Right cardiac atrium (tissue), 5 donors: ENCODE results near the gene COL5A1. TPM values are rescaled to one million over a fixed set of nuclear protein-coding genes. Genes with fewer than 3 reads are reported as not detected.

Experiments
- ATAC-seq, 2 donors: fragments of 200-7000 bp; cut with Tn5 transposase; one replicate each; pipeline versions ENCODE4 v1.8.0 to v1.9.1; 2020; ENCODE audit warnings: moderate library complexity in 2 of 2, mild to moderate bottlenecking in 1 of 2
- DNase-seq, 3 donors: peaks; one replicate each; pipeline ENCODE4 v3.0.0-alpha.2; 2020
- H3K27ac ChIP-seq: one replicate; pipeline ENCODE4 v1.5.1; 2013; ENCODE audit warnings: mild to moderate bottlenecking, low read length, control low read depth, moderate library complexity
- H3K27me3 ChIP-seq: one replicate; pipeline ENCODE4 v1.6.1; 2013; ENCODE audit not compliant: control insufficient read depth, insufficient read depth
- H3K4me1 ChIP-seq: one replicate; pipeline ENCODE4 v1.6.1; 2013; ENCODE audit warnings: low read length; ENCODE audit not compliant: control insufficient read depth, insufficient read depth
- H3K4me3 ChIP-seq: one replicate; pipeline ENCODE4 v1.5.1; 2013; ENCODE audit warnings: low read length, control low read depth
- H3K9me3 ChIP-seq: one replicate; pipeline ENCODE4 v1.6.1; 2013; ENCODE audit warnings: low read length; ENCODE audit not compliant: control insufficient read depth
- WGBS: extraction: QIAGEN DNeasy Blood & Tissue Kit; methylation state at CpG from one replicate; pipeline ENCODE4 v1.1.7; 2013; 5-methylcytosine and 5-hydroxymethylcytosine counted together
- intact Hi-C, 4 donors: fragments of 100-400 bp; cut with DNase I; formaldehyde crosslinking; loops; one replicate each; pipeline versions ENCODE4 v1.11.0 to v1.14.0; 2022 to 2023
- polyA plus RNA-seq: library from polyadenylated mRNA; stranded (reverse); fragments of 200-250 nt; gene quantifications from one replicate; pipeline ENCODE4 v1.2.3, GENCODE V29; 2013
- total RNA-seq, 4 donors: library from RNA; stranded (reverse); fragmentation: NEBNext Ultra II Directional; extraction: Animal tissue kit (Norgen Biotek cat#: 25700); gene quantifications; one replicate each; pipeline ENCODE4 v1.2.1, GENCODE V29; 2021
- donor health status: healthy with polysubstance abuse.
- donor health status: DM: no; HTN: yes; CAD: no.
- donor health status: DM: no; HTN: no; CAD: no.
- donor health status: DM: no; HTN: yes; CAD: no; lungs with severe emphysema.
- donor health status: DM: yes; HTN: yes; CAD: no.

The COL5A1 gene
- total and polyA plus RNA-seq, 5 donors = 15.4 to 35.8 (median 22.7) TPM

DNA sequence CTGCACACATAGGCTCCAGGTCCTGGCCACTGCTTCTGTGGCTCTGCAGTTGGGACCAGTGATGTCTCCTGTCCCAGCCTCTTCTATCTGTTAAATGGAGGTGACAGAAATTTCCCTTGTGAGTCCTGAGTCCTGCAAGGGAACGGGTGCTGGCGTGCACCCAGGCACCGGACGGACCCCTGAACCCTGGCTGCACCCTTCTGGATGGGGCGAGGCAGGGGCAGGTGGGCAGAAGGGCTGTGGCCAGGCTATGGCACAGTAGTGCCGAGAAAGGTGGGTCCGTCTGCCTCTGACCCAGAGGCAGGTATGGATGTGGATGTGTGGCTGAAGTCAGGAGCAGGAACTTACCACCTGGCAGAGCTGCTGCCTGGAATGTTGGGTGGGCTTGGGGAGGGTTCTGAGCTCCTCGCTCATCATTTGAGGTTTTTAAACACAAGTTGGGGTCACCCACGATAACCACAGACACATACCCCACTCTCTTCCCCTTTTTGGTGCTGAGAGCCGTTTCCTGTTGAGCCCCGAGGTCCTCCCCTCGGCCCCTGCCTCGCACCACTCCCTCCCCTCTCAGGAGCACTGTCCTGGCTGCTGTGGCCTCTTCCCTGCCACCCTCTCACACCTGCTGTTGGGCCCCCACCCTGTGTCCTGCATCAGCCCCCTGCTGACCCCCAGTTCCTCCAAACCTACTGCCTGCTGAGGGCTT lies 82.0 kb downstream of the COL5A1 start:
- peak overlapping the region; percentile 2 for H3K27ac ChIP-seq
- no peak overlapping the region for H3K4me3 ChIP-seq
- no peaks in the 10 kb centered on the region for H3K27me3 ChIP-seq
- no peaks in the 10 kb centered on the region for H3K9me3 ChIP-seq
- no peak for ATAC-seq
- peak in 2 of 3 donors; percentile 39 to 53 for DNase-seq
- intact Hi-C loops = no loop called here
- H3K4me1 ChIP-seq = no peaks in the 10 kb centered on the region
- 73% methylated on average over 13 of the region's 13 CpGs for WGBS

DNA sequence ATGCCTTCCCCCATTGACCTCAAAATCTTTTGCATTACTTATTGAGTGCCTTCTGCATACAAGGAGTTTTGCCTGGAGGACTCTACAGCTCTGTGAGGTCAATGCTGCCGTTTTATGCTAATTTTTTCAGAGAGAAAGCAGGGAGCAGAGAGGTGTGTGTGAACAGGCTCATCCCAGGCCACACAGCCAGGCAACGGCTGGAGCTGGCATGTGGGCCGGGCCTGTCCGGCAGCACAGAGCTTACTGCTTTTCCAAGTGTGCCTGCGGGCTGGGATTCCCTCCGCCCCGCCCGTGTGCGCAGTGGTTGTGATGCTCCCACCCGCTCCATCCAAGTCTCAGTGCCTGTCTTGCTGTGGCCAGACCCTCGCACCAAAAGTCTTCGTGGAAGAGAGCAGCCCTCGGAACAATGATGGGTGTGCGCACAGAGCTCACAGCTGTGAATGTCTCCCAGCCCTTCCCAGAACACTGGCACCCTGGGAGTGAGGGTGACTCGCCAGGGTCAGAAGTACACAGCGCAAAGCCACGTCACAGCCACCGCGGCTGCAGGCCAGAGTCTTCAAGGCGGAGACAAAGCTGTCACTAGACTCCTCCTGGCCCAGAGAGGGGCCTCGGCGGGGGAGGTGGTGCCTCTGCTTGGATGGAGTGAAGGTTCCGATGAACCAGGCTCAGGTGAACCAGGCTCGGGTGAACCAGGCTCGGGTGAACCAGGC lies 82.8 kb downstream of the COL5A1 start:
- DNase-seq = peak; percentile 86 to 92 (median 90)
- no peaks in the 10 kb centered on the region for H3K27me3 ChIP-seq
- peak; percentile 70 to 77 for ATAC-seq
- no peaks in the 10 kb centered on the region for H3K9me3 ChIP-seq
- 68% methylated on average over 25 of the region's 25 CpGs for WGBS
- H3K27ac ChIP-seq = peak overlapping the region; percentile 2
- intact Hi-C loops = no loop called here
- no peaks in the 10 kb centered on the region for H3K4me1 ChIP-seq
- H3K4me3 ChIP-seq = no peak overlapping the region

DNA sequence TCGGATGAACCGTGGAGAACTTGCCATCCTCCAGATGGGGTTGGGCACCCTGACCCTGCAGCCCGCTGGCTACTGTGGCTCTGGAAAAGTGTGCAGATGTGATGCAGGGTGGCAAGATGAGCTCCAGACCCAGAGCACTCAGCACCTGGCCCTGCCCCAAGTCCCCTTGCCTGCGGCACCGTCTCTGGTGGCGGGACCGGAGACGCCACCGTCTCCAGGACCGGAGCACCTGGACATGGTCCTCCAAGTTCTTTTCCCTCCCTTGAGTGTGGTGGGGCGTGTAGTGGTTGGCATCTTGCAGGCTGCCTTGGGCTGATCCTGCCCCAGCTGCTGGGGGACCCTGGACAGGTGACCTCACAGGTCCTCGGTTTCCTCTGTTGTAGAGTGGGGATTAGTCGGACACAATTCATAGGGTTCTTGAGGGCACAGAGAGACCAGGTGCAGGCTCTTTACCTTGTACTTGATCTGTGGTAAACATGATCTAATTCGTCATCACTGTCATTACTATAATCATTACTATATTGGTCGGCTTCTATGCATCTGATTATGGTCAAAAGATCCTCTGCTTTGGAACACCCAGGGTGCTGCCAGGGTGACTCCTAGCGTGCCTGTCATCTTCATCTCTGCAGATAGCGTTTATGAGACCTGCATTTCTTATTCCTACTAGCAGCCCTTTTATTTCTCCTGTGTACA lies 83.5 kb downstream of the COL5A1 start:
- Histone ChIP-seq H3K27me3 (no peaks in the 10 kb centered on the region), H3K27ac (no peak overlapping the region), H3K4me3 (no peak overlapping the region), H3K4me1 (no peaks in the 10 kb centered on the region), H3K9me3 (no peaks in the 10 kb centered on the region)
- DNase-seq (no peak), ATAC-seq (no peak)
- 86% methylated on average over 17 of the region's 17 CpGs for WGBS
- intact Hi-C loops = no loop called here

DNA sequence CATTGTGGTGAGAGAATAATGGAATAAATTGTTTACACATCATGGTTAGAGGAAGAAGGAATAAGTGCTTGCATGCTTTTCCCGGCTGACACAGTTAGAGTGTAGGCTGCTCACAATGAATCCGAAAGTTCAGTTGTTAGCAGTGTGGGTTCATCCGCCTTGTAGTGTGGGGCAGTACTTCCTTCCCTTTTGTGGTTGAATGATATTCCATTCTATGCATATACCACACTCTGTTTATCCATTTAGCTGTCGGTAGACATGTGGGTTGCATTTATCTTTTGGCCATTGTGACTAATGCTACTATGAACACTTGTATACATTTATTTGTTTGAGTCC lies 84.0 kb downstream of the COL5A1 start:
- no peaks in the 10 kb centered on the region for H3K9me3 ChIP-seq
- DNase-seq (peak in 1 of 3 donors; percentile 3), ATAC-seq (no peak)
- no peak overlapping the region for H3K27ac ChIP-seq
- H3K4me1 ChIP-seq = no peaks in the 10 kb centered on the region
- 67% methylated on average over 4 of the region's 4 CpGs for WGBS
- no peak overlapping the region for H3K4me3 ChIP-seq
- no peaks in the 10 kb centered on the region for H3K27me3 ChIP-seq
- intact Hi-C loops = no loop called here

DNA sequence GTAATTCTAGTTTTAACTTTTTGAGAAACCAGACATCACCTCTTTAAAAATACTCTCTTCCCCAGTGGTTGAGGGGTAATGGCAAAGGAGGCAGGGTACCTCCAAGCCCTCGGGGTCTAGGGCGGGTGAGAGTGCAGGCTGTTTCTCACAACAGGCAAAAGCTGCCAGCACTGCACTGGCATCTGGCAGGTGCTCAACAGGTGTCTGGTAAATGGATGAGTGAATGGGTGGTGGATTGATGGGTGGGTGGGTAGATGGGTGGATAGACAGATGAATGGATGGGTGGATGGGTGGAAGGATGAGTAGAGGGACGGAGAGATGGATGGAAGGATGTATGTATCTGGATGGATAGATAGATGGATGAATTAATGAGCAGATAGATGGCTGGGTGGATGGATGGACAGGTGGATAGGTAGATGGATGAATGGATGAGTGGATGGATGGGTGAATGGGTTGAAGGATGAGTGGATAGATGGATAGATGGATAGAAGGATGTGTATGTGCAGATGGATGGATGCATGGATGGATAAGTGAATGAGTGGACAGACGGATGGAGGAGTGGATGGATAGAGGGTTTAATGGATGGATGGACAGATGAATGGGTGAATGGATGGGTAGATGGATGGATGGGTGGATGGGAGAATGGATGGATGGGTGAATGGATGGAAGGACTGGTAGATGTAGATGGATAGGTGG lies 84.6 kb downstream of the COL5A1 start:
- H3K4me3 ChIP-seq = no peak overlapping the region
- WGBS = 94% methylated on average over 4 of the region's 4 CpGs
- intact Hi-C loops = no loop called here
- ATAC-seq = no peak
- no peaks in the 10 kb centered on the region for H3K9me3 ChIP-seq
- peak in 1 of 3 donors; percentile 11 for DNase-seq
- H3K27me3 ChIP-seq = no peaks in the 10 kb centered on the region
- H3K27ac ChIP-seq = no peak overlapping the region
- no peaks in the 10 kb centered on the region for H3K4me1 ChIP-seq

DNA sequence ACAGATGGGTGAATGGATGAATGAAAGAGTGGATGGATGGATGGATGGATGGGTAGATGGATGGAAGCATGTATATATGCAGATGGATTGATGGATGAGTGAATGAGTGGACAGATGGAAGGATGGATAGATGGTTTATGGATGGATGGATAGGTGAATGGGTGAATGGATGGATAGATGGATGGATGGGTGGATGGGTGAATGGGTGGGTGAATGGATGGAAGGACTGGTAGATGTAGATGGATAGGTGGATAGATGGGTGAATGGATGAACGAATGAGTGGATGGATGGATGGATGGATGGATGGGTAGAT lies 85.1 kb downstream of the COL5A1 start:
- no peak overlapping the region for H3K4me3 ChIP-seq
- ATAC-seq (no peak), DNase-seq (peak in 1 of 3 donors; percentile 5)
- H3K27me3 ChIP-seq = no peaks in the 10 kb centered on the region
- WGBS = 82% methylated on average over 1 of the region's 1 CpG
- no peaks in the 10 kb centered on the region for H3K9me3 ChIP-seq
- no peak overlapping the region for H3K27ac ChIP-seq
- intact Hi-C loops = no loop called here
- H3K4me1 ChIP-seq = no peaks in the 10 kb centered on the region

DNA sequence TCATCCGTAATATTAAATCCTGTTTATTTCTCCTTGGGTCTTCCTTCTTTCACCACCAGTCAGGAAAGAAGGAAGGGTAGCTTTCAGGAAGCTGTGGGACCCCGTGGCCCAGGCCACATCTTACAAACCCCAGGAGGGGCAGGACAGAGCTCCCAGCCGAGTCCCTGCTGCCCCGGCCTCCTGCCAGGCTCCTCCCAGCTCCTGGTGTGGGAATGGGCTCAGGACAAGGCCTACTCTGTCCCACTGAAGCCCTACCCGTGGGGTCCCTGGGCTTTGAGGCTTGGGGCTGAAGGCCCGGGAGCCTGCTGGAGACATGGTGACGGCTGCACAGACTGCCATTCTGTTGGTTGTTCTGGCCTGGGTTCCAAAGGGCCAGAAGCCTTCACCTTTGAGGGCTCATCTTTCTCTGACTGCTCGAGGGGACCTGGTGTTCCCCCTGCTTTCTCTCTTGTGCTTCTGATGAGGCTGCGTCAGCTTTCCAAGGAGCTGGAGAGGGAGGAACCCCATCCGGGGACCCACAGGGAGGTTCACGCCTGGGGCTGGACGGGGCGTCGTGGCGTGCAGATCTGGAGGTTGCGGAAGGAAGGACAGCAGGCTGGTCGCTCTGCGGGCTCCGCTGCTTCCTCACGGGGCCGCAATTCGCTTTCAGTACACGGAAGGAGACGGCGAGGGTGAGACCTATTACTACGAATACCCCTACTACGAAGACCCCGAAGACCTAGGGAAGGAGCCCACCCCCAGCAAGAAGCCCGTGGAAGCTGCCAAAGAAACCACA lies 86.6 kb downstream of the COL5A1 start:
- Histone ChIP-seq H3K4me1 (no peaks in the 10 kb centered on the region), H3K27ac (no peak overlapping the region), H3K4me3 (no peak overlapping the region), H3K27me3 (no peaks in the 10 kb centered on the region), H3K9me3 (no peaks in the 10 kb centered on the region)
- ATAC-seq (no peak), DNase-seq (peak in 2 of 3 donors; percentile 33 to 73)
- whole genome bisulfite sequencing = 82% methylated on average over 29 of the region's 29 CpGs
- intact Hi-C loops = no loop called here

DNA sequence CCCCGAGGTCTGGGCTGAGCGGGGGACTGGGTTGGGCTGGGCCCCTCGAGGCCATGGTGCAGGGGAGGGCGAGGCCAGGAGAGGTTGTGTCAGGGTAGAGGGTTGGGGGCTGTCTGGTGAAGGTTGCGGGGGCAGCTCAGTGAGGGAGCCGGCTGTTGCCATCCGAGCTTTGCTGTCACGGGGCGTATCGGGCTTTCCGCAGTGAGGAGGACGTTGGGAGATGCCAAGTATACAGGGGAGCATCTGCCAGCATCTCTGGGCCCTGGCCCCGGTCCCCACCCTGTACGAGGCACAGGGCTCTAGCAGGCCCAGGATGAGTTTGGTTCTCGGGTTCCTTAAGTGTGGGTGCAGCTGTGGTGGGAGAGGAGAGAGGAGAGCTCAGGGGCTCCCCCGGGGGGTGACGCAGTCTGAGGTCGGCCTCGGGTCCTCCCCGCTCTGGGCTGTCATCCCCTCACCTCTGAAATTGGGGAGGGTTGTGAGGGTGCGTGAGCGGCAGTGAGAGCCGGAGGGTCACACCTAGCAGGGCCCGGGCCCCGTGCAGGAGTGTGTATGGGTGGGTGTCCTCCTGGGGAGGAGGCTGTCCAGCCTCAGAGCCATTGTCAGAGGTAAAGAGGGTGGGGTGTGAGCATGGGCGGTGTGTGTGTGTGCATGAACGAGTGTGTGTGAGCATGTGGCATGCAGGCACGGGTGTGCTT lies 87.3 kb downstream of the COL5A1 start:
- WGBS = 87% methylated on average over 28 of the region's 28 CpGs
- Histone ChIP-seq H3K27me3 (no peaks in the 10 kb centered on the region), H3K4me3 (no peak overlapping the region), H3K9me3 (no peaks in the 10 kb centered on the region), H3K4me1 (no peaks in the 10 kb centered on the region), H3K27ac (no peak overlapping the region)
- DNase-seq = peak in 2 of 3 donors; percentile 51 to 52
- ATAC-seq = no peak
- intact Hi-C loops = no loop called here

DNA sequence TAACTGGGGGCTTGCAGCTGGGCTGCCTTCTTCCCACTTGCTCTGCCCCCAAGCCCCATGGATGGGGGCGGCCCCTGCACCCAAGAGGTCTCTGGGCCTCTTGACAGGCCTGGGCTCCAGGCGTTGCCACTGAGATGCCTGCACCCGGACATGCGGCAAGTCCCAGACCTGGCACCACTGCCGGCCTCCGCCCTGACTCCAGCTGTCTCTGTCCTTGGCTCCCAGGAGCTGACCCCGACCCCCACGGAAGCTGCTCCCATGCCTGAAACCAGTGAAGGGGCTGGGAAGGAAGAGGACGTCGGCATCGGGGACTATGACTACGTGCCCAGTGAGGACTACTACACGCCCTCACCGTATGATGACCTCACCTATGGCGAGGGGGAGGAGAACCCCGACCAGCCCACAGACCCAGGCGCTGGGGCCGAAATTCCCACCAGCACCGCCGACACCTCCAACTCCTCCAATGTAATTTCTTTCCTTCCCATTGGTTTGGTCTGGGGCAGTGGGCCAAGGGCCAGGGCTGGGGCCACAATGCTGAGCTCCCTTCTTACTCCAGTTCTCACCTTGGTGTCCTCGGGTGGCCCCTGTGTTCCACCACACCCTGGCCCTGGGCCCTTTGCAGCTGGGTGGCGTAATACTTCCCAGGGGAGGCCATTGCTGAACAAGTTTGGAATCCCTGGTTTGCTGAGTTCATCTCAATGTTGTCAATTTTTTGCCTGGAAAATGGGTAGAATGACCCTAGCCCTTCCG lies 88.6 kb downstream of the COL5A1 start:
- H3K9me3 ChIP-seq = no peaks in the 10 kb centered on the region
- H3K4me1 ChIP-seq = no peaks in the 10 kb centered on the region
- DNase-seq (peak; percentile 81 to 87 (median 84)), ATAC-seq (peak; percentile 43 to 50)
- H3K4me3 ChIP-seq = no peak overlapping the region
- peak overlapping the region; percentile 53 for H3K27ac ChIP-seq
- intact Hi-C loops = loop anchor here in 1 of 4 donors (10.0 kb wide), 1 partner anchor 555 kb away; no protein-coding TSS in a partner anchor
- WGBS = 68% methylated on average over 23 of the region's 23 CpGs
- H3K27me3 ChIP-seq = no peaks in the 10 kb centered on the region
